ENCODE measurements around the gene PDAP1. TPM values are rescaled to one million over a fixed set of nuclear protein-coding genes. Genes with fewer than 3 reads are reported as not detected.
A peak's percentile ranks its signal among the peaks of the same experiment; 100 is the strongest.
"Not testable (repeated sequence)": the region's sequence is repeated elsewhere in the genome, so short reads cannot be mapped to it uniquely, and the experiment has no call there.

Gene PDAP1
- total RNA-seq, 2 donors from 2014 or later, result 65.0 to 87.5 TPM

DNA sequence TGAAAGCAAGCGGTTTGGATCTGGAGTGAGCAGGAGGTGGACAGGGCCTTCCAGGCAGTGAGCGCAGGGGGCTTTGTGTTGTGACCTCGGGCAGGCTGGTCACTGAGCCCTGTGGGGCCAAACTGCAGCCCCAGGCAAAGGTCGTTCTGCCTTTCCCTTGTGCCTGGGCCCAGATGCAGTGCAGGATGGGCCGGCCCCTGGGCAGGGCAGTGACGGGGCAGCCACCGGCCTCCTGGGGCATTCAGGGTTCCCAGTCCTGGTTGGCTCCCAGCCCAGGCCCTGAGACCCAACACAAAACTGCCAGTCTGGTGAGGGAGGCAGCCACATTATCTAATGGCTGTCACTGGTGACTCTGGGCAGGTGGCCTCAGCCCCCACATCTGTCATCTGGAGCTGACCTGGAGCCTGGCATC is 26.7 kb downstream of the PDAP1 start:
- DNase-seq (ENCODE audit: low spot score), result no peak
- peaks cover 26 to 40% of the 10 kb centered on the region in 2 donors for H3K4me1 ChIP-seq (ENCODE audit: control insufficient read depth in 1 of 2, low read depth in 2 of 2)

DNA sequence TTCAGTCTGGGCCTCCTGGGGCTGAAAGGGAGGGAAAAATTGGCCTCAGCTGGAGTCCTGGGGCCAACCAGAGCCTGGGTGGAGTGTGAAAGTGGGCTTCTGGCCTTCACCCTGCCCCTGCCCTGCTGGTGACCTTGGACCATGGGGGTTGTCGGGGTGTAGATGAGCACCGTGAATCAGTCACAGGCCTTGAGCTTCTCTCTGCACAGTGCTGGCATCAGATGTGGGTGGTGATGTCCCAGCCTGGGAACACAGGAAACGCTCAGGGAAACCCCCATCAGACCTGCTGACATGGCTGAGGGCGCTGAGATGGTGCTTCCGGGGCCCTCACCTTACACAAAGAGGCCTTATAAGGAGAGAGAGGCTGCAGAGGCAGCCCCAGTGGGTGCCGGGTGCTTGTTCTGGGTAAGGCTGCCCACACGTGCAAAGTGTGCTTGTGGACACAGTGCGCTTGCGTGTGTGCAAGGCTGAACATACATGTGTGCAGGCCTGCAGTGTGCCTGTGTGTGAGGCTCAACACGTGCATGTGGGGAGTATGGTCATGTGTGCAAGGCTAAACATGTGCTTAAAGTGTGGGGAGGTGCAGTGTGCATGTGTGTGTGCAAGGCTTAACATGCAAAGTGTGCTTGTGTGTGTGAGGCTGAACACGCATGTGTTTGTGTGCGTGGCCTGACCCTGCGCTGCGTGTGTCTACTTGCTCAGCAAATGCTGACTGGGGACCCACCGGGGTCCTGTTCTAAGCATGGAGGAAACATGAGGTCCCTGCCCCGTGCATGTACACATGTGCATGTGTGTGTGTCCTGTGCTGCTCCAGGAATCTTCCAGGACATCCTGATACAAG is 27.4 kb downstream of the PDAP1 start:
- no peak for ATAC-seq (ENCODE audit: insufficient number of reproducible peaks, low FRiP score, low read depth)
- Histone ChIP-seq H3K4me1 (ENCODE audit: control insufficient read depth in 1 of 2, low read depth in 2 of 2) (peaks cover 26 to 45% of the 10 kb centered on the region in 2 donors), H3K9me3 (no peaks in the 10 kb centered on the region), H3K4me3 (peak overlapping the region; percentile 64), H3K27me3 (replicated peaks; ENCODE audit: insufficient read depth) (no peaks in the 10 kb centered on the region), H3K36me3 (peaks cover 5% of the 10 kb centered on the region), H3K27ac (peak overlapping the region; percentile 85 to 96)
- TF ChIP-seq, protein P1, sequence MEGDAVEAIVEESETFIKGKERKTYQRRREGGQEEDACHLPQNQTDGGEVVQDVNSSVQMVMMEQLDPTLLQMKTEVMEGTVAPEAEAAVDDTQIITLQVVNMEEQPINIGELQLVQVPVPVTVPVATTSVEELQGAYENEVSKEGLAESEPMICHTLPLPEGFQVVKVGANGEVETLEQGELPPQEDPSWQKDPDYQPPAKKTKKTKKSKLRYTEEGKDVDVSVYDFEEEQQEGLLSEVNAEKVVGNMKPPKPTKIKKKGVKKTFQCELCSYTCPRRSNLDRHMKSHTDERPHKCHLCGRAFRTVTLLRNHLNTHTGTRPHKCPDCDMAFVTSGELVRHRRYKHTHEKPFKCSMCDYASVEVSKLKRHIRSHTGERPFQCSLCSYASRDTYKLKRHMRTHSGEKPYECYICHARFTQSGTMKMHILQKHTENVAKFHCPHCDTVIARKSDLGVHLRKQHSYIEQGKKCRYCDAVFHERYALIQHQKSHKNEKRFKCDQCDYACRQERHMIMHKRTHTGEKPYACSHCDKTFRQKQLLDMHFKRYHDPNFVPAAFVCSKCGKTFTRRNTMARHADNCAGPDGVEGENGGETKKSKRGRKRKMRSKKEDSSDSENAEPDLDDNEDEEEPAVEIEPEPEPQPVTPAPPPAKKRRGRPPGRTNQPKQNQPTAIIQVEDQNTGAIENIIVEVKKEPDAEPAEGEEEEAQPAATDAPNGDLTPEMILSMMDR (IDR thresholded peaks at IDR 0.05), result no peak
- no peak for DNase-seq (ENCODE audit: low spot score)

More for the DNA sequence above, 26.7 kb downstream of the PDAP1 start:
- Histone ChIP-seq H3K27ac (no peak overlapping the region), H3K27me3 (replicated peaks; ENCODE audit: insufficient read depth) (no peaks in the 10 kb centered on the region), H3K4me3 (no peak overlapping the region), H3K9me3 (no peaks in the 10 kb centered on the region), H3K36me3 (peaks cover 11% of the 10 kb centered on the region)
- no peak for ATAC-seq (ENCODE audit: insufficient number of reproducible peaks, low FRiP score, low read depth)
- TF ChIP-seq, protein P1 (IDR thresholded peaks at IDR 0.05), result no peak

DNA sequence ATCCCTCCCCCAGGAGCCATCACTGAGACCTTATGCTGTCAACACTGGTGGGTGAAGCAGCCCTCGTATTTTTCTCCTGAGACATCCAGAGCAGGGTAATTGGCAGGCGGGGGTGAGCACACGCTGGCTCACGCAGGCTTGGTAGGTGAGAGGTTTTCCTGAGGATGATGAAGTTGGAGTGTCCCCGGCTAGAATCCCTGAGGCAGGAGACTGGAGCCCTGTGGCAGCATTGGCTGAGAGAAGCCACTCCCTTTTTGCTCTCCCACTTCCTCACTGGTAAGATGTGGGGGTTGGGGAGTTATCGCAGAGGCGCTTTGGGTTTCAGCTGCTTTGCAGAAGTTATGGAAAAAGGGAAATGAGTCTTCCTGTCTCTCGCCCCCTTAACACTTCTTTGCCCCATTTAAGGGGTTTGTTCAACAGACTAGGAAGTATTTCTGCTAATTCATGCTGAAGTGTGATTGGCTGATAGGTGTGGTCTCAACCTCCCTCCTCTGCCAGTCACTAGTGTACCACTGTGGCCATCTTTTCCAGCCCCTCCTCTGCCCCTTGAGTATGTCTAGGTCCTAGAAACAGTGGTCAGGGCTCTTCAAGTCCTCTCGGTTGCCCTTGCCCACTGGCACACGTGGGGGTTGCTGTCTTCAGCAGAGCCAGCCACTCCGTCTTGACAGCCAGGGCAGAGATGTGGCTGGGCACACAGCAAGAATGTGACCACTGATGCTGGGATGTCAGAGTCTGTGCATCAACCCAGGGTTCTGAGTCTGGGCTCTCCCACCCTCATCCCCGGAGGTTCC is 28.2 kb downstream of the PDAP1 start:
- TF ChIP-seq, protein P1 (IDR thresholded peaks at IDR 0.05), result no peak
- H3K9me3 ChIP-seq, result no peaks in the 10 kb centered on the region
- ATAC-seq (ENCODE audit: insufficient number of reproducible peaks, low FRiP score, low read depth) (no peak), DNase-seq (ENCODE audit: low spot score) (no peak)
- peaks cover 26 to 53% of the 10 kb centered on the region in 2 donors for H3K4me1 ChIP-seq (ENCODE audit: control insufficient read depth in 1 of 2, low read depth in 2 of 2)
- peaks cover 3% of the 10 kb centered on the region for H3K36me3 ChIP-seq
- no peaks in the 10 kb centered on the region for H3K27me3 ChIP-seq (replicated peaks; ENCODE audit: insufficient read depth)
- peak overlapping the region; percentile 64 for H3K4me3 ChIP-seq
- peak overlapping the region; percentile 85 to 96 for H3K27ac ChIP-seq

DNA sequence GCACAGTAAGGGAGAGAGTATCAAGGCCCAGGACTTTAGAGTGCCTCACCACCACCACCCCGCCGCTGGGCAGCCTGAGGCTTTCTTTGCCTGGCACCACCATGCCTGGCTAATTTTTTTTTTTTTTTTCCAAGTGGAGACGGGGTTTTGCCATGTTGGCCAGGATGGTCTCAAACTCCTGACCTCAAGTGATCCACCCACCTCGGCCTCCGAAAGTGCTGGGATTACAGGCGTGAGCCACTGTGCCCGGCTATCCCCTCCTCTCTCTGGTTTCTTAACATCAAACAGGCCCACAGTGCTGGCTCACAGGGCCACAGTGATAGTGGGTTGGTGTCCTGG is 28.7 kb downstream of the PDAP1 start:
- Histone ChIP-seq H3K27ac (peak overlapping the region; percentile 85 to 96), H3K4me3 (peak overlapping the region; percentile 64), H3K4me1 (ENCODE audit: control insufficient read depth in 1 of 2, low read depth in 2 of 2) (peaks cover 26 to 53% of the 10 kb centered on the region in 2 donors)
- not testable (repeated sequence) for H3K36me3 ChIP-seq; ATAC-seq (ENCODE audit: insufficient number of reproducible peaks, low FRiP score, low read depth); H3K9me3 ChIP-seq; H3K27me3 ChIP-seq (replicated peaks; ENCODE audit: insufficient read depth); DNase-seq (ENCODE audit: low spot score)

DNA sequence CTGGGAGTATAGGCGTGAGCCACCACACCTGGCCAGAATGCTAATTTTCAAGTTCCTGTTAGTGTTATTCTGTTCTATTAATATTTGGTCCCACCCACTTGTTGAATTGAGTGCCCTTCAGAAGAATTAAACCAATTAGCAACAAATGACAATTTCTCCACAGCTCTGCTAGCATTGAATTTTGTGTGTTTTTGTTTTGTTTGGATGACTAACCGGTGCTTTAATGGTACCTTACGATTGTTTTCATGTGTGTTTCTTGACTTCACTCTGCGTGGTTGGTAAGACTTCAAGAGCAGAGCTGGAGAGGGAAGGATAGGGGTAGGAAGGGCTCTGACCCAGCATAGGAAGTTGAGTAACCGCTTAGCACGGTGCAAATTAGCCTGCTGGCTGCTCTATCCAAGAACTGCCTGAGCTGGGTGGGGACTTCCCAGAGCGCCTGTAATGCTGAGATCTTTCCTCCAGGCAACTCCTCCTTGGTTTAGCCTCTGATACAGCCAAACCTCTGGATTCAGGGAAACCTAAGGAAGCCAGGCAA is 29.3 kb downstream of the PDAP1 start:
- ATAC-seq (ENCODE audit: insufficient number of reproducible peaks, low FRiP score, low read depth), result peak; percentile 51
- peaks cover 26 to 53% of the 10 kb centered on the region in 2 donors for H3K4me1 ChIP-seq (ENCODE audit: control insufficient read depth in 1 of 2, low read depth in 2 of 2)
- peak overlapping the region; percentile 64 for H3K4me3 ChIP-seq
- peaks cover 3% of the 10 kb centered on the region for H3K36me3 ChIP-seq
- H3K27ac ChIP-seq, result peak overlapping the region; percentile 85 to 96
- TF ChIP-seq, protein P1 (IDR thresholded peaks at IDR 0.05), result peak; percentile 35
- no peaks in the 10 kb centered on the region for H3K9me3 ChIP-seq
- no peaks in the 10 kb centered on the region for H3K27me3 ChIP-seq (replicated peaks; ENCODE audit: insufficient read depth)
- DNase-seq (ENCODE audit: low spot score), result peak; percentile 55
